HEK293 (cell line): Measurements from ENCODE around the gene SEC16A.

ENCODE experiments used
- IKZF3 ChIP-seq: fragments of 450-650 bp; IDR thresholded peaks from 2 replicates; pipeline ENCODE4 v1.5.0; 2018; ENCODE audit warnings: missing biosample characterization, mild to moderate bottlenecking, missing genetic modification characterization, moderate library complexity
- KLF9 ChIP-seq: fragments of 450-650 bp; formaldehyde crosslinking; IDR thresholded peaks from 2 replicates; pipeline ENCODE4 v1.5.1; 2016; ENCODE audit warnings: missing biosample characterization, missing genetic modification characterization, low read depth
- PRDM6 ChIP-seq: fragments of 450-650 bp; formaldehyde crosslinking; IDR thresholded peaks from 2 replicates; pipeline ENCODE4 v1.5.1; 2017; ENCODE audit warnings: missing biosample characterization, missing genetic modification characterization
- SETDB1 ChIP-seq: IDR thresholded peaks from one replicate; pipeline ENCODE4 v1.6.1; 2017; ENCODE audit warnings: mild to moderate bottlenecking, low read length, moderate library complexity, mixed read lengths; ENCODE audit not compliant: insufficient read length
- SP2 ChIP-seq: fragments of 450-650 bp; formaldehyde crosslinking; IDR thresholded peaks from 2 replicates; pipeline ENCODE4 v1.5.1; 2016; ENCODE audit warnings: missing biosample characterization, missing genetic modification characterization
- SP3 ChIP-seq: fragments of 450-650 bp; formaldehyde crosslinking; IDR thresholded peaks from 2 replicates; pipeline ENCODE4 v1.5.1; 2016; ENCODE audit warnings: missing biosample characterization, missing genetic modification characterization
- WT1 ChIP-seq: fragments of 450-650 bp; formaldehyde crosslinking; IDR thresholded peaks from 2 replicates; pipeline ENCODE4 v1.5.1; 2016; ENCODE audit warnings: missing biosample characterization, missing genetic modification characterization
- ZFP3 ChIP-seq: fragments of 450-650 bp; formaldehyde crosslinking; IDR thresholded peaks from 2 replicates; pipeline ENCODE4 v1.5.1; 2016; ENCODE audit warnings: low read depth, missing biosample characterization, missing genetic modification characterization
- ZNF184 ChIP-seq: fragments of 450-650 bp; IDR thresholded peaks from 2 replicates; pipeline ENCODE4 v1.5.1; 2018; ENCODE audit warnings: missing biosample characterization, mild to moderate bottlenecking, missing genetic modification characterization
- ZNF2 ChIP-seq: fragments of 450-650 bp; formaldehyde crosslinking; IDR thresholded peaks from 2 replicates; pipeline ENCODE4 v1.5.1; 2016; ENCODE audit warnings: missing biosample characterization, missing genetic modification characterization
- ZNF221 ChIP-seq: fragments of 450-650 bp; formaldehyde crosslinking; IDR thresholded peaks from 2 replicates; pipeline ENCODE4 v1.5.1; 2017; ENCODE audit warnings: missing biosample characterization, missing genetic modification characterization, borderline replicate concordance
- ZNF223 ChIP-seq: fragments of 450-650 bp; formaldehyde crosslinking; IDR thresholded peaks from 2 replicates; pipeline ENCODE4 v1.5.1; 2016; ENCODE audit warnings: missing biosample characterization, missing genetic modification characterization
- ZNF292 ChIP-seq: fragments of 450-650 bp; formaldehyde crosslinking; IDR thresholded peaks from 2 replicates; pipeline ENCODE4 v1.5.1; 2016; ENCODE audit warnings: low read depth, missing biosample characterization, missing genetic modification characterization, borderline replicate concordance
- ZNF341 ChIP-seq: fragments of 450-650 bp; formaldehyde crosslinking; IDR thresholded peaks from 2 replicates; pipeline ENCODE4; 2016; ENCODE audit warnings: low read depth, missing biosample characterization, missing genetic modification characterization
- ZNF501 ChIP-seq: fragments of 450-650 bp; formaldehyde crosslinking; IDR thresholded peaks from 2 replicates; pipeline ENCODE4 v1.5.1; 2016; ENCODE audit warnings: missing biosample characterization, missing genetic modification characterization
- ZNF521 ChIP-seq: fragments of 450-650 bp; formaldehyde crosslinking; IDR thresholded peaks from 2 replicates; pipeline ENCODE4 v1.5.1; 2017; ENCODE audit warnings: missing biosample characterization, mild to moderate bottlenecking, missing genetic modification characterization
- ZNF610 ChIP-seq: fragments of 450-650 bp; formaldehyde crosslinking; IDR thresholded peaks from 2 replicates; pipeline ENCODE4 v1.5.1; 2016; ENCODE audit warnings: missing biosample characterization, missing genetic modification characterization, borderline replicate concordance
- ZNF629 ChIP-seq: fragments of 450-650 bp; formaldehyde crosslinking; IDR thresholded peaks from 2 replicates; pipeline ENCODE4 v1.5.1; 2017; ENCODE audit warnings: missing biosample characterization, missing genetic modification characterization
- ZNF692 ChIP-seq: fragments of 450-650 bp; formaldehyde crosslinking; IDR thresholded peaks from 2 replicates; pipeline ENCODE4 v1.5.1; 2016; ENCODE audit warnings: missing biosample characterization, missing genetic modification characterization
- ZNF76 ChIP-seq: fragments of 450-650 bp; formaldehyde crosslinking; IDR thresholded peaks from 2 replicates; pipeline ENCODE4; 2016; ENCODE audit warnings: low read depth, missing biosample characterization, missing genetic modification characterization, borderline replicate concordance
- ZNF777 ChIP-seq: fragments of 450-650 bp; formaldehyde crosslinking; IDR thresholded peaks from 2 replicates; pipeline ENCODE4 v1.5.1; 2017; ENCODE audit warnings: missing biosample characterization, missing genetic modification characterization, borderline replicate concordance
- ZXDB ChIP-seq: fragments of 450-650 bp; formaldehyde crosslinking; IDR thresholded peaks from 2 replicates; pipeline ENCODE4 v1.5.1; 2016; ENCODE audit warnings: missing biosample characterization, missing genetic modification characterization
- TF ChIP-seq, protein P1 (sequence below): IDR thresholded peaks from 2 replicates; pipeline ENCODE4 v1.6.1; 2011; ENCODE audit warnings: mild to moderate bottlenecking, low read depth, low read length, borderline replicate concordance
- TF ChIP-seq, protein P2 (sequence below): fragments of 450-650 bp; formaldehyde crosslinking; IDR thresholded peaks from 2 replicates; pipeline ENCODE4 v1.5.1; 2016; ENCODE audit warnings: missing biosample characterization, missing genetic modification characterization
- TF ChIP-seq, protein P3 (sequence below): fragments of 450-650 bp; IDR thresholded peaks from 2 replicates; pipeline ENCODE4 v1.5.1; 2018; ENCODE audit warnings: missing biosample characterization, mild to moderate bottlenecking, missing genetic modification characterization

The SEC16A gene

GRCh38 chr9:136527721-136528710, 45.2 kb upstream of the SEC16A start (continued):
- TF ChIP-seq, protein P1, sequence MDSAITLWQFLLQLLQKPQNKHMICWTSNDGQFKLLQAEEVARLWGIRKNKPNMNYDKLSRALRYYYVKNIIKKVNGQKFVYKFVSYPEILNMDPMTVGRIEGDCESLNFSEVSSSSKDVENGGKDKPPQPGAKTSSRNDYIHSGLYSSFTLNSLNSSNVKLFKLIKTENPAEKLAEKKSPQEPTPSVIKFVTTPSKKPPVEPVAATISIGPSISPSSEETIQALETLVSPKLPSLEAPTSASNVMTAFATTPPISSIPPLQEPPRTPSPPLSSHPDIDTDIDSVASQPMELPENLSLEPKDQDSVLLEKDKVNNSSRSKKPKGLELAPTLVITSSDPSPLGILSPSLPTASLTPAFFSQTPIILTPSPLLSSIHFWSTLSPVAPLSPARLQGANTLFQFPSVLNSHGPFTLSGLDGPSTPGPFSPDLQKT, result no peak
- peak; percentile 51; the same call in 1 of the 2 replicates for TF ChIP-seq ZNF223 (tag by site-specific recombination)
- TF ChIP-seq ZNF221 (tag by site-specific recombination), result no peak
- peak; percentile 15; the same call in 1 of the 2 replicates for TF ChIP-seq ZNF629 (tag by site-specific recombination)
- TF ChIP-seq ZFP3, result no peak
- TF ChIP-seq SP3 (tag by site-specific recombination), result no peak
- no peak for TF ChIP-seq ZNF2 (tag by site-specific recombination)
- no peak for TF ChIP-seq ZNF777 (tag by site-specific recombination)
- TF ChIP-seq ZNF610, result peak; percentile 94
- TF ChIP-seq ZNF521 (tag by site-specific recombination), result no peak
- peak; percentile 61 for TF ChIP-seq WT1 (tag by site-specific recombination)
- TF ChIP-seq IKZF3 (tag by site-specific recombination), result peak; percentile 60; the same call in 1 of the 2 replicates
- no peak for TF ChIP-seq ZNF292 (tag by site-specific recombination)
- TF ChIP-seq, protein P2, sequence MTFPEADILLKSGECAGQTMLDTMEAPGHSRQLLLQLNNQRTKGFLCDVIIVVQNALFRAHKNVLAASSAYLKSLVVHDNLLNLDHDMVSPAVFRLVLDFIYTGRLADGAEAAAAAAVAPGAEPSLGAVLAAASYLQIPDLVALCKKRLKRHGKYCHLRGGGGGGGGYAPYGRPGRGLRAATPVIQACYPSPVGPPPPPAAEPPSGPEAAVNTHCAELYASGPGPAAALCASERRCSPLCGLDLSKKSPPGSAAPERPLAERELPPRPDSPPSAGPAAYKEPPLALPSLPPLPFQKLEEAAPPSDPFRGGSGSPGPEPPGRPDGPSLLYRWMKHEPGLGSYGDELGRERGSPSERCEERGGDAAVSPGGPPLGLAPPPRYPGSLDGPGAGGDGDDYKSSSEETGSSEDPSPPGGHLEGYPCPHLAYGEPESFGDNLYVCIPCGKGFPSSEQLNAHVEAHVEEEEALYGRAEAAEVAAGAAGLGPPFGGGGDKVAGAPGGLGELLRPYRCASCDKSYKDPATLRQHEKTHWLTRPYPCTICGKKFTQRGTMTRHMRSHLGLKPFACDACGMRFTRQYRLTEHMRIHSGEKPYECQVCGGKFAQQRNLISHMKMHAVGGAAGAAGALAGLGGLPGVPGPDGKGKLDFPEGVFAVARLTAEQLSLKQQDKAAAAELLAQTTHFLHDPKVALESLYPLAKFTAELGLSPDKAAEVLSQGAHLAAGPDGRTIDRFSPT (tag by site-specific recombination), result peak; percentile 80
- no peak for TF ChIP-seq ZXDB (tag by site-specific recombination)
- peak; percentile 49; the same call in 1 of the 2 replicates for TF ChIP-seq KLF9 (tag by site-specific recombination)
- peak; percentile 36; the same call in 1 of the 2 replicates for TF ChIP-seq SP2 (tag by site-specific recombination)
- TF ChIP-seq PRDM6 (tag by site-specific recombination), result peak; percentile 64
- no peak for TF ChIP-seq ZNF184 (tag by site-specific recombination)
- TF ChIP-seq ZNF501, result 0 out of 2 replicates have a peak, but pooled peaks have one; percentile 38
- no peak for TF ChIP-seq SETDB1
- no peak for TF ChIP-seq ZNF692
- TF ChIP-seq, protein P3, sequence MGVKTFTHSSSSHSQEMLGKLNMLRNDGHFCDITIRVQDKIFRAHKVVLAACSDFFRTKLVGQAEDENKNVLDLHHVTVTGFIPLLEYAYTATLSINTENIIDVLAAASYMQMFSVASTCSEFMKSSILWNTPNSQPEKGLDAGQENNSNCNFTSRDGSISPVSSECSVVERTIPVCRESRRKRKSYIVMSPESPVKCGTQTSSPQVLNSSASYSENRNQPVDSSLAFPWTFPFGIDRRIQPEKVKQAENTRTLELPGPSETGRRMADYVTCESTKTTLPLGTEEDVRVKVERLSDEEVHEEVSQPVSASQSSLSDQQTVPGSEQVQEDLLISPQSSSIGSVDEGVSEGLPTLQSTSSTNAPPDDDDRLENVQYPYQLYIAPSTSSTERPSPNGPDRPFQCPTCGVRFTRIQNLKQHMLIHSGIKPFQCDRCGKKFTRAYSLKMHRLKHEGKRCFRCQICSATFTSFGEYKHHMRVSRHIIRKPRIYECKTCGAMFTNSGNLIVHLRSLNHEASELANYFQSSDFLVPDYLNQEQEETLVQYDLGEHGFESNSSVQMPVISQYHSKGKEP, result 0 out of 2 replicates have a peak, but pooled peaks have one; percentile 42
- no peak for TF ChIP-seq ZNF76
- TF ChIP-seq ZNF341 (tag by site-specific recombination), result peak; percentile 80
